Osteoblast (primary cell): Measurements from ENCODE around the gene LHPP. TPM values are rescaled to one million over a fixed set of nuclear protein-coding genes. Genes with fewer than 3 reads are reported as not detected.

Experiments
- DNase-seq: peaks from one replicate; pipeline ENCODE4 v3.0.0; 2011; ENCODE audit warnings: low spot score, mixed read lengths; ENCODE audit not compliant: insufficient read length; ENCODE audit errors: missing footprints
- H2AFZ ChIP-seq: 2 replicates; pipeline ENCODE4 v1.6.0; 2011; ENCODE audit warnings: mild to moderate bottlenecking, low read length
- H3K27ac ChIP-seq: 2 replicates; pipeline ENCODE4 v1.5.1; 2011; ENCODE audit warnings: mild to moderate bottlenecking, low read depth, low read length, moderate library complexity
- H3K27me3 ChIP-seq: 2 replicates; pipeline ENCODE4 v1.6.0; 2012; ENCODE audit warnings: mild to moderate bottlenecking, control low read depth, inconsistent platforms, low read length, moderate library complexity; ENCODE audit not compliant: insufficient read depth
- H3K36me3 ChIP-seq: 2 replicates; pipeline ENCODE4 v1.5.1; 2011; ENCODE audit warnings: mild to moderate bottlenecking, low read length, control low read depth, moderate library complexity; ENCODE audit not compliant: insufficient read depth
- H3K4me1 ChIP-seq: 2 replicates; pipeline ENCODE4 v1.5.1; 2011; ENCODE audit warnings: mild to moderate bottlenecking, low read length, control low read depth, moderate library complexity; ENCODE audit not compliant: insufficient read depth
- H3K4me2 ChIP-seq: 2 replicates; pipeline ENCODE4 v1.6.0; 2011; ENCODE audit warnings: mild to moderate bottlenecking, low read length; ENCODE audit not compliant: insufficient read depth
- H3K4me3 ChIP-seq: fragments of 200-600 bp; sonication (generic); 3 replicates; pipeline ENCODE4 v1.5.1; 2012; ENCODE audit warnings: mild to moderate bottlenecking, low read length, inconsistent platforms; ENCODE audit not compliant: insufficient read depth
- H3K79me2 ChIP-seq: 2 replicates; pipeline ENCODE4 v1.6.0; 2012; ENCODE audit warnings: mild to moderate bottlenecking, low read length, control low read depth, inconsistent platforms; ENCODE audit not compliant: insufficient read depth
- H3K9me3 ChIP-seq: 2 replicates; pipeline ENCODE4 v1.5.1; 2011; ENCODE audit warnings: low read depth, low read length, control low read depth
- H4K20me1 ChIP-seq: 2 replicates; pipeline ENCODE4 v1.6.0; 2012; ENCODE audit warnings: mild to moderate bottlenecking, low read length, control low read depth; ENCODE audit not compliant: insufficient read depth
- total RNA-seq: library from RNA; depleted of rRNA; stranded (reverse); fragments of >200 nt; gene quantifications from 2 replicates; pipeline ENCODE4 v1.2.3, GENCODE V29; 2012
- TF ChIP-seq, protein P1 (sequence below): IDR thresholded peaks from 2 replicates; pipeline ENCODE4 v1.5.1; 2011; ENCODE audit warnings: mild to moderate bottlenecking, low read depth, low read length, moderate library complexity; ENCODE audit errors: extremely low read depth

LHPP gene
- total RNA-seq, 1 donor = 17.7 TPM

DNA sequence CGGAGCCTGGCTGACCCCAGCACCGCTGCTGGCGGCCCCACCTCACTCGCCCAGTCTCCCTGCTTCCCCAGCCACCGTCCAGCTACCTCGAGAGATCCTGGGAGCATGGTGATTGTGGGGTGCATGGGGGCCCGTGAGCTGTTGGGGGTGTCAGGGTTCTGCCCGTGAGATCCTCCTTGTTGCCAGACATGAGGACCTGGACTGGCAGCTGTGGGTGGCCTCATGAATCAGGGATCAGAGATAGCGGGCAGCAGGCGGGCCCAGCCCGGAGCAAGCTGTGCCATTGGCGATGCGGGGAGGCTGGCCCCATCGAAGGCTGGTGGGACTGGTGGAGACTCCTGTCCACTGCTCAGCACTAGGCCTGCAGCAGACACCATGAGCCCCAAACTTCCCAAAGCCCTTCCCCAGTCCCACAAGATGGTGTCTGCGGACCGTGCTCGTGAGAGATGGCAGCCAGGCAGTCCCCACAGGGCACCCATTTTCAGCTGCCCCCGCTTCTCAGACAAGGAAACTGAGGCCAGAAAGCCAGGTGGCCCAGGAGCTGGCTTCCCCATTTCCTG is 75.6 kb downstream of the LHPP start:
- no peaks in the 10 kb centered on the region for H3K9me3 ChIP-seq
- no peaks in the 10 kb centered on the region for H3K36me3 ChIP-seq
- no peaks in the 10 kb centered on the region for H3K27me3 ChIP-seq
- H3K4me1 ChIP-seq = no peaks in the 10 kb centered on the region
- no peak overlapping the region for H3K27ac ChIP-seq
- TF ChIP-seq, protein P1, sequence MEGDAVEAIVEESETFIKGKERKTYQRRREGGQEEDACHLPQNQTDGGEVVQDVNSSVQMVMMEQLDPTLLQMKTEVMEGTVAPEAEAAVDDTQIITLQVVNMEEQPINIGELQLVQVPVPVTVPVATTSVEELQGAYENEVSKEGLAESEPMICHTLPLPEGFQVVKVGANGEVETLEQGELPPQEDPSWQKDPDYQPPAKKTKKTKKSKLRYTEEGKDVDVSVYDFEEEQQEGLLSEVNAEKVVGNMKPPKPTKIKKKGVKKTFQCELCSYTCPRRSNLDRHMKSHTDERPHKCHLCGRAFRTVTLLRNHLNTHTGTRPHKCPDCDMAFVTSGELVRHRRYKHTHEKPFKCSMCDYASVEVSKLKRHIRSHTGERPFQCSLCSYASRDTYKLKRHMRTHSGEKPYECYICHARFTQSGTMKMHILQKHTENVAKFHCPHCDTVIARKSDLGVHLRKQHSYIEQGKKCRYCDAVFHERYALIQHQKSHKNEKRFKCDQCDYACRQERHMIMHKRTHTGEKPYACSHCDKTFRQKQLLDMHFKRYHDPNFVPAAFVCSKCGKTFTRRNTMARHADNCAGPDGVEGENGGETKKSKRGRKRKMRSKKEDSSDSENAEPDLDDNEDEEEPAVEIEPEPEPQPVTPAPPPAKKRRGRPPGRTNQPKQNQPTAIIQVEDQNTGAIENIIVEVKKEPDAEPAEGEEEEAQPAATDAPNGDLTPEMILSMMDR = no peak
- no peak overlapping the region for H3K4me3 ChIP-seq
- no peaks in the 10 kb centered on the region for H3K79me2 ChIP-seq
- no peak overlapping the region for H2AFZ ChIP-seq
- H3K4me2 ChIP-seq = no peak overlapping the region
- H4K20me1 ChIP-seq = peaks cover 3% of the 10 kb centered on the region
- no peak for DNase-seq

DNA sequence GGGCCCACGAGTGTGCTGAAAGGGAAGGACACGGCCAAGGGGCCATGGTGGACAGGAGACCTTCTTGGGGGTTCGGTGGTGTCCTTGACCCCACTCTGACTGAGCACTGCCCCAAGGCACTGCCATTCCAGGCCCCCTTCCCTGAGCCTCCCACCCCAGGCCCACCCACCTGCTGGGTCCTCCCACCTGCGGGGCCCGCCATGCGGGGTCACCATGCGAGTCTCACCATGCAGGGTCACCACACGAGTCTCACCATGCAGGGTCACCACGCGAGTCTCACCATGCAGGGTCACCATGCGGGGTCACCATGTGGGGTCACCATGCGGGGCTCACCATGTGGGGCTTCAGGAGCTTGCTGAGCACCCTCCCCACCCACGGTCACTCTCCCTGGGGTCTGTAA is 76.3 kb downstream of the LHPP start:
- no peak for DNase-seq
- no peak overlapping the region for H3K4me3 ChIP-seq
- no peaks in the 10 kb centered on the region for H3K27me3 ChIP-seq
- H3K4me1 ChIP-seq = no peaks in the 10 kb centered on the region
- H2AFZ ChIP-seq = no peak overlapping the region
- no peaks in the 10 kb centered on the region for H3K9me3 ChIP-seq
- TF ChIP-seq, protein P1 = no peak
- H3K4me2 ChIP-seq = no peak overlapping the region
- H3K36me3 ChIP-seq = no peaks in the 10 kb centered on the region
- no peaks in the 10 kb centered on the region for H3K79me2 ChIP-seq
- H4K20me1 ChIP-seq = peaks cover 3% of the 10 kb centered on the region
- no peak overlapping the region for H3K27ac ChIP-seq

DNA sequence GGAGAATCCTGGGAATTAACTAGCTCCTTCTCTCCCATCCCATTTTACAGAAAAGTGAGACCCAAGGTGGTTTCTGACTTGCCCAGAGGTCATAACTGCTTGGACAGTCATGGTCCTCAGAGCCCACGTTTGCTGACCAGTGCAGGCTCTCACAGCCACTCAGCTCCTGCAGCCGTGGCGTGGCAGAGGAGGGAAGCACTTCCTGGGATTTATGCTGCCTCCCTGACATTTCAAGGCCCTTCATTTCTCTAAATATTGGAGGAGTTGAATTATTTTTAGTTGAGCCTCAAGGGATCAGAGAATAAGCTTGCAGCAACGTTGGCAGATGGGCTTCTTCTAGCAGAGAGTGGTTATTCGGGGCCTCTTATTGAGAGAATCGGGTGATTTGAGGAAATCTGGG is 77.1 kb downstream of the LHPP start:
- Histone ChIP-seq H4K20me1 (peaks cover 3% of the 10 kb centered on the region), H3K27ac (no peak overlapping the region), H3K27me3 (no peaks in the 10 kb centered on the region), H3K9me3 (no peaks in the 10 kb centered on the region), H2AFZ (no peak overlapping the region), H3K79me2 (no peaks in the 10 kb centered on the region), H3K36me3 (no peaks in the 10 kb centered on the region), H3K4me1 (no peaks in the 10 kb centered on the region), H3K4me2 (no peak overlapping the region), H3K4me3 (no peak overlapping the region)
- TF ChIP-seq, protein P1 = no peak
- DNase-seq = no peak

DNA sequence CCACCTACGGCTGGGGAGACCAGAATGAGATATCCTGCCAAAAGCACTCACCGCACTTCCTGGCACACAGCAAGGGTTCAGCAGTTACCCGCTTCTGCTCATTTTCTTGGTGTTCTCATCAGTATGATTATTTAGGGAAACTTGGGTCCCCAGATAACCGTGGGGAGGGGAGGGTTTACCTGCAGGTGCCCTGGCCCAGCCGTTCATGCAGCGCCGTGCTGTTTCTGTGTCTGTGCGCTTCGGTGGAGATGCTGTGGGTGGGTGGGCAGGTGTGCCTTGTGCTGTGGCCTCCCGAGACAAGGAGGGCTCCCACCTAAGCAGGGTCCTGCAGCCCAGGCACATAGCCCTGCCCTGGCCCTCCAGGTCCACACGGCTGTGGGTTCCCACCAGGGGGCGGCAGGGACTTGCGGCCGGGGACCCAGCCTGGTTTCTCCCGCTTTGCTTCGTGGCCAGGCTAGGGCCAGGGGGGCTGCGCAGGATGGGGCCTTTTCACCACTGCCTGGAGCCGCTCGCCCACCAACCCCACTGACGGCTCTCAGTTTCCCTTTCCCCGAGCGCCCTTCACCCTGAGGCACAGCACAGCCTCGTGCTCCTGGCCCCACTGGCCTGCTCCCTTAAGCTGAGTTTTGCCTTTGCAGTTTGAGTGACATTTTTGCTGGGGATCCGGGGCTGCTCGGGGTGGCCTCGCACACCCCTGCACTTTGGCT is 78.5 kb downstream of the LHPP start:
- Histone ChIP-seq H3K4me1 (no peaks in the 10 kb centered on the region), H3K79me2 (no peaks in the 10 kb centered on the region), H4K20me1 (peaks cover 3% of the 10 kb centered on the region), H3K9me3 (no peaks in the 10 kb centered on the region), H3K36me3 (no peaks in the 10 kb centered on the region), H3K4me2 (peak overlapping the region; percentile 55), H3K27ac (no peak overlapping the region), H3K27me3 (no peaks in the 10 kb centered on the region), H3K4me3 (no peak overlapping the region), H2AFZ (no peak overlapping the region)
- peak; percentile 98 for DNase-seq
- TF ChIP-seq, protein P1 = peak; percentile 58
